Peyer's patch (tissue), 4 donors: Measurements from ENCODE around the gene RXFP1.

Source experiments
- CTCF ChIP-seq, 6 experiments: fragments of 450-650 bp in 4 of 6; fragments of 200-600 bp in 2 of 6; sonication (generic) in 1 of 6; IDR thresholded peaks; one replicate each; pipeline ENCODE4 v1.5.1; 2017 to 2019; ENCODE audit warnings: antibody characterized with exemption in 6 of 6, mild to moderate bottlenecking in 3 of 6, moderate library complexity in 1 of 6
- POLR2A ChIP-seq, 2 donors: fragments of 450-650 bp; IDR thresholded peaks; one replicate each; pipeline ENCODE4 v1.5.1; 2017; ENCODE audit warnings: antibody characterized with exemption in 2 of 2, mild to moderate bottlenecking in 2 of 2, moderate library complexity in 2 of 2

- TF ChIP-seq CTCF (IDR thresholded peaks at IDR 0.05): no peak
- no peak for TF ChIP-seq POLR2A (IDR thresholded peaks at IDR 0.05)
These were observed 2.4 kb downstream of the RXFP1 start for GRCh38 chr4:158523990-158524535.
